Measurements from ENCODE around the gene PLEKHA1. TPM values are rescaled to one million over a fixed set of nuclear protein-coding genes. Genes with fewer than 3 reads are reported as not detected.

The PLEKHA1 gene
- 23.5 TPM for total RNA-seq

- Histone ChIP-seq H3K9ac (ENCODE audit: low read depth in 1 of 3, low read length in 3 of 3) (peak within 1 kb of the TSS; percentile 85 to 91 (median 87)), H3K9me3 (ENCODE audit: control insufficient read depth in 3 of 3, low read length in 3 of 3) (no peaks in the 10 kb centered on the region), H3K27me3 (ENCODE audit: control insufficient read depth in 3 of 3, insufficient read depth in 3 of 3, low read length in 3 of 3) (no peaks in the 10 kb centered on the region), H3K4me1 (ENCODE audit: control insufficient read depth in 3 of 3, insufficient read depth in 3 of 3, low read length in 3 of 3) (peaks cover 11 to 24% (median 21%) of the 10 kb centered on the region in 3 donors), H3K27ac (ENCODE audit: low read depth, low read length) (peak within 1 kb of the TSS; percentile 90), H3K36me3 (ENCODE audit: control insufficient read depth in 3 of 3, insufficient read depth in 3 of 3, low read length in 3 of 3) (no peaks in the 10 kb centered on the region), H3K4me3 (ENCODE audit: low read length in 3 of 3) (peak within 1 kb of the TSS; percentile 84 to 90 (median 84))
Measured at GRCh38 chr10:122374237-122374858, at the start of gene PLEKHA1. Gene PLEKHA1, plus strand, starts transcription at chr10:122374708. Its CDS starts 18,493 bp downstream, at chr10:122393201.

GRCh38 chr10:122325235-122325634 is 49.3 kb upstream of the PLEKHA1 start:
- Histone ChIP-seq H3K4me1 (ENCODE audit: control insufficient read depth in 3 of 3, insufficient read depth in 3 of 3, low read length in 3 of 3) (peaks cover 0 to 4% (median 0%) of the 10 kb centered on the region in 3 donors), H3K27me3 (ENCODE audit: control insufficient read depth in 3 of 3, insufficient read depth in 3 of 3, low read length in 3 of 3) (no peaks in the 10 kb centered on the region), H3K9me3 (ENCODE audit: control insufficient read depth in 3 of 3, low read length in 3 of 3) (no peaks in the 10 kb centered on the region), H3K27ac (ENCODE audit: low read depth, low read length) (no peak overlapping the region), H3K36me3 (ENCODE audit: control insufficient read depth in 3 of 3, insufficient read depth in 3 of 3, low read length in 3 of 3) (no peaks in the 10 kb centered on the region), H3K9ac (ENCODE audit: low read depth in 1 of 3, low read length in 3 of 3) (no peak overlapping the region), H3K4me3 (ENCODE audit: low read length in 3 of 3) (no peak overlapping the region)

- no peaks in the 10 kb centered on the region for H3K27me3 ChIP-seq (ENCODE audit: control insufficient read depth in 3 of 3, insufficient read depth in 3 of 3, low read length in 3 of 3)
- H3K4me3 ChIP-seq (ENCODE audit: low read length in 3 of 3), result no peak overlapping the region
- no peaks in the 10 kb centered on the region for H3K9me3 ChIP-seq (ENCODE audit: control insufficient read depth in 3 of 3, low read length in 3 of 3)
- H3K9ac ChIP-seq (ENCODE audit: low read depth in 1 of 3, low read length in 3 of 3), result no peak overlapping the region
- H3K36me3 ChIP-seq (ENCODE audit: control insufficient read depth in 3 of 3, insufficient read depth in 3 of 3, low read length in 3 of 3), result no peaks in the 10 kb centered on the region
- peaks cover 0 to 4% (median 0%) of the 10 kb centered on the region in 3 donors for H3K4me1 ChIP-seq (ENCODE audit: control insufficient read depth in 3 of 3, insufficient read depth in 3 of 3, low read length in 3 of 3)
- no peak overlapping the region for H3K27ac ChIP-seq (ENCODE audit: low read depth, low read length)
Measured at GRCh38 chr10:122326385-122326784, 48.1 kb upstream of the PLEKHA1 start.

GRCh38 chr10:122326806-122327205 is 47.7 kb upstream of the PLEKHA1 start:
- H3K36me3 ChIP-seq (ENCODE audit: control insufficient read depth in 3 of 3, insufficient read depth in 3 of 3, low read length in 3 of 3), result no peaks in the 10 kb centered on the region
- no peaks in the 10 kb centered on the region for H3K27me3 ChIP-seq (ENCODE audit: control insufficient read depth in 3 of 3, insufficient read depth in 3 of 3, low read length in 3 of 3)
- no peak overlapping the region for H3K9ac ChIP-seq (ENCODE audit: low read depth in 1 of 3, low read length in 3 of 3)
- peaks cover 0 to 4% (median 0%) of the 10 kb centered on the region in 3 donors for H3K4me1 ChIP-seq (ENCODE audit: control insufficient read depth in 3 of 3, insufficient read depth in 3 of 3, low read length in 3 of 3)
- no peak overlapping the region for H3K27ac ChIP-seq (ENCODE audit: low read depth, low read length)
- H3K4me3 ChIP-seq (ENCODE audit: low read length in 3 of 3), result no peak overlapping the region
- no peaks in the 10 kb centered on the region for H3K9me3 ChIP-seq (ENCODE audit: control insufficient read depth in 3 of 3, low read length in 3 of 3)

GRCh38 chr10:122327237-122328206 is 47.0 kb upstream of the PLEKHA1 start:
- peaks cover 0 to 4% (median 0%) of the 10 kb centered on the region in 3 donors for H3K4me1 ChIP-seq (ENCODE audit: control insufficient read depth in 3 of 3, insufficient read depth in 3 of 3, low read length in 3 of 3)
- no peak overlapping the region for H3K27ac ChIP-seq (ENCODE audit: low read depth, low read length)
- no peaks in the 10 kb centered on the region for H3K36me3 ChIP-seq (ENCODE audit: control insufficient read depth in 3 of 3, insufficient read depth in 3 of 3, low read length in 3 of 3)
- no peaks in the 10 kb centered on the region for H3K9me3 ChIP-seq (ENCODE audit: control insufficient read depth in 3 of 3, low read length in 3 of 3)
- H3K9ac ChIP-seq (ENCODE audit: low read depth in 1 of 3, low read length in 3 of 3), result no peak overlapping the region
- H3K27me3 ChIP-seq (ENCODE audit: control insufficient read depth in 3 of 3, insufficient read depth in 3 of 3, low read length in 3 of 3), result no peaks in the 10 kb centered on the region
- no peak overlapping the region for H3K4me3 ChIP-seq (ENCODE audit: low read length in 3 of 3)

- no peaks in the 10 kb centered on the region for H3K36me3 ChIP-seq (ENCODE audit: control insufficient read depth in 3 of 3, insufficient read depth in 3 of 3, low read length in 3 of 3)
- H3K9me3 ChIP-seq (ENCODE audit: control insufficient read depth in 3 of 3, low read length in 3 of 3), result no peaks in the 10 kb centered on the region
- no peak overlapping the region for H3K9ac ChIP-seq (ENCODE audit: low read depth in 1 of 3, low read length in 3 of 3)
- H3K4me1 ChIP-seq (ENCODE audit: control insufficient read depth in 3 of 3, insufficient read depth in 3 of 3, low read length in 3 of 3), result peaks cover 0 to 4% (median 0%) of the 10 kb centered on the region in 3 donors
- no peaks in the 10 kb centered on the region for H3K27me3 ChIP-seq (ENCODE audit: control insufficient read depth in 3 of 3, insufficient read depth in 3 of 3, low read length in 3 of 3)
- no peak overlapping the region for H3K4me3 ChIP-seq (ENCODE audit: low read length in 3 of 3)
- no peak overlapping the region for H3K27ac ChIP-seq (ENCODE audit: low read depth, low read length)
Measured at GRCh38 chr10:122328676-122329075, 45.8 kb upstream of the PLEKHA1 start.

- Histone ChIP-seq H3K4me3 (ENCODE audit: low read length in 3 of 3) (no peak overlapping the region), H3K27me3 (ENCODE audit: control insufficient read depth in 3 of 3, insufficient read depth in 3 of 3, low read length in 3 of 3) (no peaks in the 10 kb centered on the region), H3K4me1 (ENCODE audit: control insufficient read depth in 3 of 3, insufficient read depth in 3 of 3, low read length in 3 of 3) (peaks cover 0 to 4% (median 0%) of the 10 kb centered on the region in 3 donors), H3K36me3 (ENCODE audit: control insufficient read depth in 3 of 3, insufficient read depth in 3 of 3, low read length in 3 of 3) (no peaks in the 10 kb centered on the region), H3K9me3 (ENCODE audit: control insufficient read depth in 3 of 3, low read length in 3 of 3) (no peaks in the 10 kb centered on the region), H3K9ac (ENCODE audit: low read depth in 1 of 3, low read length in 3 of 3) (no peak overlapping the region), H3K27ac (ENCODE audit: low read depth, low read length) (no peak overlapping the region)
Measured at GRCh38 chr10:122329416-122329815, 45.1 kb upstream of the PLEKHA1 start.

- Histone ChIP-seq H3K9me3 (ENCODE audit: control insufficient read depth in 3 of 3, low read length in 3 of 3) (no peaks in the 10 kb centered on the region), H3K36me3 (ENCODE audit: control insufficient read depth in 3 of 3, insufficient read depth in 3 of 3, low read length in 3 of 3) (no peaks in the 10 kb centered on the region)
Measured at GRCh38 chr10:122331100-122331499, 43.4 kb upstream of the PLEKHA1 start.

GRCh38 chr10:122331615-122332446 is 42.7 kb upstream of the PLEKHA1 start:
- H3K4me1 ChIP-seq (ENCODE audit: control insufficient read depth in 3 of 3, insufficient read depth in 3 of 3, low read length in 3 of 3), result no peaks in the 10 kb centered on the region
- H3K27me3 ChIP-seq (ENCODE audit: control insufficient read depth in 3 of 3, insufficient read depth in 3 of 3, low read length in 3 of 3), result no peaks in the 10 kb centered on the region
- H3K27ac ChIP-seq (ENCODE audit: low read depth, low read length), result no peak overlapping the region
- H3K9ac ChIP-seq (ENCODE audit: low read depth in 1 of 3, low read length in 3 of 3), result no peak overlapping the region
- H3K9me3 ChIP-seq (ENCODE audit: control insufficient read depth in 3 of 3, low read length in 3 of 3), result no peaks in the 10 kb centered on the region
- no peak overlapping the region for H3K4me3 ChIP-seq (ENCODE audit: low read length in 3 of 3)
- no peaks in the 10 kb centered on the region for H3K36me3 ChIP-seq (ENCODE audit: control insufficient read depth in 3 of 3, insufficient read depth in 3 of 3, low read length in 3 of 3)

More at GRCh38 chr10:122331100-122331499, 43.4 kb upstream of the PLEKHA1 start:
- Histone ChIP-seq H3K27ac (ENCODE audit: low read depth, low read length) (no peak overlapping the region), H3K9ac (ENCODE audit: low read depth in 1 of 3, low read length in 3 of 3) (no peak overlapping the region), H3K4me1 (ENCODE audit: control insufficient read depth in 3 of 3, insufficient read depth in 3 of 3, low read length in 3 of 3) (no peaks in the 10 kb centered on the region), H3K27me3 (ENCODE audit: control insufficient read depth in 3 of 3, insufficient read depth in 3 of 3, low read length in 3 of 3) (no peaks in the 10 kb centered on the region), H3K4me3 (ENCODE audit: low read length in 3 of 3) (no peak overlapping the region)
